G401 (cell line): ENCODE data around the gene TTC9B. TPM values are rescaled to one million over a fixed set of nuclear protein-coding genes. Genes with fewer than 3 reads are reported as not detected.

ENCODE experiments used
- DNase-seq: peaks from one replicate; pipeline ENCODE4 v3.0.0-alpha.2; 2015; ENCODE audit warnings: low spot score
- in situ Hi-C: cut with HindIII; loops from 2 replicates; pipeline ENCODE4 v1.10.0; 2016; ENCODE audit warnings: low sequenced_read_pairs, mixed read lengths
- total RNA-seq: library from RNA; depleted of rRNA; stranded (reverse); fragments of >200 nt; shearing (Covaris generic); gene quantifications from 2 replicates; pipeline ENCODE4 v1.2.3, GENCODE V29; 2014

The TTC9B gene
- total RNA-seq, 1 experiment from 2014 or later = not detected

- in situ Hi-C loops = no loop called here
- DNase-seq = no peak
These were observed 33.1 kb upstream of the TTC9B start for GRCh38 chr19:40251244-40251643.

DNA sequence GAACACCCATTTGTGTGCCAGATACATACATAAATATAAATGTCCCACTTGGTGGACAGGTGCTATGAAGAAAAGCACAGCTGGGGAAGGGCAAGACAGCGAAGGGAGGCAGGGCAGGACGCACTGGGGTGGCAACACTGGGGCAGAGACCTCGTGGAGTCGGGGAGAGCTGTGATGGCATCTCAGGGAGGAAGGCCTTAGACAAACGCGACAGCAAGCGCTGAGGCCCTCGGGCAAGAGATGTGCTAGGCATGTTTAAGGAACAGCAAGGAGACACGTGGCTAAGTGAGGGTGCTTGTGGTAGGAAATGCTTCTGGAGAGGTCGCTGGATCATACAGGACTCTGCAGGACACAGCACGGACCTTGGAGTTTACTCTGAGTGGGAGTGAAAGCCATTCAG is 31.6 kb upstream of the TTC9B start:
- in situ Hi-C loops = no loop called here
- DNase-seq = no peak

DNA sequence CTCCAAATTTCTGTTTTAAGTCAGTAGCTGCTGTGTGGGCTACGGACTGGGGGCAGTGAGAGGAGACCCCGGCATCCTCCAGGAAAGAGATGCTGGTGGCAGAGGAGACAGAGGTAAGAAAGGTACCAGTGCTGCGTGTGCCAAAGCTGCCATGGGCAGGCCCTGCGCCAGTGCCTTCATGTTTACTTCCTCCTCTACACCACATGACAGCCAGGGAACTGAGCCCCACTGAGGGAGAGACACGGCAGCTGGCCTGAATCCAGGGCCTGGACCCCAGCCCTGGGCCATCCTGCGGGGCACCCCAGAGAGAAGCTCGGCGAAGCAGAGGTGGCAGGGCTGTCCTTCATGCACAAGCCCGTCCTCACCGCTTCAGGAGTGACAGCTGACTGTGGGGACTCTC is 31.0 kb upstream of the TTC9B start:
- in situ Hi-C loops = no loop called here
- DNase-seq = peak; percentile 61

GRCh38 chr19:40247735-40248262 is 29.6 kb upstream of the TTC9B start:
- DNase-seq = peak; percentile 22
- in situ Hi-C loops = no loop called here

DNA sequence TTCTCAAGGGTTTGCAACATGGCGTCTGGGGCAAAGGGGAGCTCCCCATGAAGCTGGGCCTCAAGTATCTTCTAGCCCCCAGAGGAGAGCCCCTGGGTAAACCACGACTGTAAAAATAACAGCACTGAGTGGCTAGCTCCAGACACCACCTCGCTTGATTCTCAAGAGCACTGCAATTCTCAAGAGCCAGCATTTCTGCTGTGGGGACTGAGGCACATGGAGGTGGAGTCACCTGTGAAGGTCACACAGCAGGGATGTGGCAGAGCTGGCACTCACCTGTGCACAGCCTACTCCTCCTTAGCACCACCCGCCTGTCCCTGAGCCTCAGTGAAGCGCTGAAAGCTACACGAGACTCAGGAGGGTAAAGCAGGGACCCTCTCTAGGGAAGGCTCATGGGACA is 29.0 kb upstream of the TTC9B start:
- peak; percentile 27 for DNase-seq
- in situ Hi-C loops = no loop called here

- peak; percentile 56 for DNase-seq
- in situ Hi-C loops = no loop called here
These were observed 28.3 kb upstream of the TTC9B start for GRCh38 chr19:40246292-40247073.

DNA sequence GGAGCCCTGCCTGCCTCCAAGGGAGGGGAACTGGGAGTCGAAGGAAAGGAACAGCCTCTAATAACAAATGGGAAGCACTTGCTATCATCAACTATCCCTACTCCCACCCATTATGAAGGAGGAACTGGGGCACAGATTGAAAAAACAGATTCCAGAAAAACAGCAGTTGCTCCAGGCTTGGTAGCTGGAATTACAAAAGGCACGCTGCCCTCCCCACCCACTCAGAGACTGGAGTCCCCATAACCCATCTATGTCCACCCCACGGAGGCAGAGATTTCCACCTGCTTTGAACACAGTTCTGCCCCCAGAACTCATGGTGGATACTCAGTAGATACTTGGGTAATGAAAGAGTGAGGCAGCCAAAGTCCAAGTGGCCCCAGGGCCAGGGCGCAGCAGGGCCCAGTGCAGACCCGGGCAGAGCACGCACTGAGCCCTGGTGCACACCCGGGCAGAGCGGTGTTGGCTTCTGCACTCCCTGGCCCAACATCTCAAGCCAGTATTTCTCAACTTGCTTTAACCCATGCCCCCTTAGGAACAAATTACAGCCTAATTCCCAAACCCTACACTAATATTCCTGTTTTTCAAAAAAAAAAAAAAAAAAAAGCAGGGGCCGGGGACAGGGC is 27.4 kb upstream of the TTC9B start:
- in situ Hi-C loops = no loop called here
- DNase-seq = no peak

DNA sequence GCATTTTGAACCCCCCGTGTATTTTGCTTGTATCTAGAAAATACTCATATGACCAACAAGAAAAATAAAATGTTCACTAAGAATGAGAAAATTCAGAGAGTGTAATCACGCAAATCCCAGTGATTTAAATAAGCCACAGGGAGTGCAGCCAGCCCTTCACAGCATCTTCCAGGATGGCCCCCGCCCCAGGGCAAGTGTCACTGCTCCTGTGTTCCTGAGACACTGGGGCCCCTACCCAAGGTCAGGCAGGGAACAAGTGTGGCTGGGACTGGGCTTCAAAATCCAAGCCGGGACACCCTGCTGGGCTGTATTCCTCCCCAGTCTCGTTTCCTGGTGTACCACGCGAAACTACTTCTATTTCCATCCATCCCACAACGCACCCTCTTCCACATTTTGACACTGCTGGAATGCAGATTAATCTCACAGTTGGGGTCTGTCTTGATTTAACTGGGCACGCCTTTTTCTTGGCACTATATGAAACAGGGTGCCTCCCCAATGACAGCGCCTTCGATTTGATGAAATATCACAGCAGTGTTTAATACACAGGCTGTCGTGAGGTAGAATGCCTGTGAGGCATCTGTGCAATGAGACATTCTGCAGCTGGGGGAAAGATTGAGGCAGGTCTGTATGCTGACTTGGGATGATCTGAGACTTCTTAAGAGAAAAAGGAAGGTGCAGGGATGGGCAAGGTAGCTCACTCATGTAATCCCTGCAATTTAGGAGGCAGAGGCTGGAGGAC is 26.6 kb upstream of the TTC9B start:
- in situ Hi-C loops = no loop called here
- DNase-seq = no peak

- in situ Hi-C loops = no loop called here
- DNase-seq = no peak
These were observed 25.0 kb upstream of the TTC9B start for GRCh38 chr19:40243181-40243580.

DNA sequence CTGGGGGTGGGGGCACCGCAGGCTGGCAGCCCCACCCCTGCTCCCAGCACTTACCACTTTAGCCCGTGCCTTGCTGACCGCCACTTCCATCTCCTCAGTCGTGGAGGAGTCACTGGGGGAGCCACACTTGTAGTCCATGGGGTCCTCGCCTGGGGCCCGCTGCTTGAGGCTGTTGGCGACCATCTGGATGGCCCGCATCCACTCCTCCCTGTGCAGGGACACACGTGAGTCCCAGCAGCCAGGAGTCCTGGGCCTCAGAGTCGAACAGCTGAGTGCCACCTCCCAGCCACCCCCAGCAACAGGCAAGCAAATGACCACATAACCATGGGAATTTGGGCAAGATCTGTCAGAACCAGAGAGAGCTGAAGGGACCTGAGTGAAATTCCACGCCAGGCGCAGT is 24.3 kb upstream of the TTC9B start:
- in situ Hi-C loops = no loop called here
- DNase-seq = no peak

GRCh38 chr19:40241809-40242384 is 23.7 kb upstream of the TTC9B start:
- DNase-seq = peak; percentile 90
- in situ Hi-C loops = no loop called here

DNA sequence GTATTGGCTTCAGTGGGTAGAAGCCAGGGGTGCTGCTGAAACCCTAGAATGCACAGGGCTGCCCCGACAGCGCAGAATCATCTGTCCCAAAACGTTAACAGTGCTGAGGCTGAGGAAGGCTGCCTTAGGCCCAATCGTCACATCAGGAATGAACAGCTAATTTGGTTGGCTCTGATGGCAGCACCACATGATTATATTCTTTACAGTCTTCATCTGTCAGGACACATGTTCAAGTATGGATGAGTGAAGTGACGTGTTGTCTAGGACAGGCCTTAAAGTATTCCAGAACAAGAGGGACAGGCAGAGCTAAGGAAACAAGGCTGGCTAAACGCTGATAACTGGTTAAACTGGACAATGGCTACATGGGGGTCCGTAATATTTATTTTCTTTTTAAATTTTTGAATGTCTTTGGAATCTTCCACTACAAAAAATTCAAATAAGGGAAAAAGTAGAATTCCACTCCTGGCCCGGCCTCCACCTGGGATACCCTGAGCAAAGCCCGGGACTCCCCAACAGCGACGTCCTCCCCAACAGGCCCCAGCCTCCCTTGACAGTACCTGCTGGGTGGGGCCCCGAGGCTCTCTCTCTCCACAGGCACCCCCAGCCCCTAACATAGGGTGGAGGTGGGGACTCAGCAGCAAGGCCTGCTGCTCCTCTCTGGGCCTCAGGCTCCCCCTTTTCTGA is 23.1 kb upstream of the TTC9B start:
- in situ Hi-C loops = no loop called here
- DNase-seq = no peak

- DNase-seq = no peak
- in situ Hi-C loops = no loop called here
These were observed 22.1 kb upstream of the TTC9B start for GRCh38 chr19:40240332-40240731.

GRCh38 chr19:40239415-40240226 is 21.4 kb upstream of the TTC9B start:
- in situ Hi-C loops = no loop called here
- DNase-seq = no peak

DNA sequence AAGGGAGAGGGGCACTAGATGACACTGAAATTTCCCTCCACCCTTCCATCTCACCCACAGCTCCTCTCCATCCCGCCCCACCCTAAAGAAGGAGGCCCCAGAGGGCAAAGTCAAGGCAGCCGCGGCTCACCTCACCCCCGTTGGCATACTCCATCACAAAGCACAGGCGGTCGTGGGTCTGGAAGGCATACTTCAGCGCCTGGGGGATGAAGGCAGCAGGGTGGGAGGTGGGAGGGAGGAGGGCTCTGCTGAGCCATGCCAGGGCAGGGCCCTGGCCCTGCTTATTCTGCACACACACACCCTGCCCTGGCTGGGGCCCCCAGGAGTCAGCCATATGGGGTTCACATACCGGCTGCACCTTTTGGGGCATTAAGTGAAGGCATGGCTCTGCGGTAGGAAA is 20.6 kb upstream of the TTC9B start:
- in situ Hi-C loops = no loop called here
- no peak for DNase-seq

DNA sequence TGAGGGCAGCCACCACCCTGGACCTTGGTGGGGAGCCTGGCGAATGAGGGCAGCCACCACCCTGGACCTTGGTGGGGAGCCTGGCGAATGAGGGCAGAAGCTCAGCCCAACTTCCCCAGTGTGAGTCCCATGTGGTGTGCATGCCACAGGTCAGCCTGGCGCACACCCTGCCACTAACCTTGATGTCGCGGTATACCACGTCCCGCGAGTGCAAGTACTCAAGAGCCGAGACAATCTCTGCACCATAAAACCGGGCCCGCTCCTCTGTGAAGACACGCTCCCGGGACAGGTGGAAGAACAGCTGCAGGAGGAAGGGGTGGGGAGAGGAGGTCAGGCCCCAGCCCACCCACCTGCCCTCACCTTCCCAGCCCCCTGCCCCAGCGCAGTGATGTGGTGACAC is 19.6 kb upstream of the TTC9B start:
- in situ Hi-C loops = no loop called here
- DNase-seq = no peak

GRCh38 chr19:40236366-40236765 is 18.2 kb upstream of the TTC9B start:
- in situ Hi-C loops = no loop called here
- no peak for DNase-seq

GRCh38 chr19:40236026-40236355 is 17.8 kb upstream of the TTC9B start:
- in situ Hi-C loops = no loop called here
- DNase-seq = no peak
